Measurements from ENCODE around the gene FBXW7.
"Not testable (repeated sequence)": the region's sequence is repeated elsewhere in the genome, so short reads cannot be mapped to it uniquely, and the experiment has no call there.

- not testable (repeated sequence) for TF ChIP-seq SPI1, POLR2A, TAF1, POLR2AphosphoS5, POU2F2 (IDR thresholded peaks at IDR 0.05; ENCODE audit: low read depth, low read length)
These were observed 14.8 kb upstream of the FBXW7 start for GRCh38 chr4:152550687-152551086.

Measured in GM12891 (cell line).